Stimulated activated CD4-positive, alpha-beta T cell treated with anti-CD3 and anti-CD28 coated beads, Interleukin-12 subunit alpha, Interleukin-12 subunit beta, amount 100 ng/mL, for 24 hours (primary cell): ENCODE data around the gene CAMK2N1.

Experiments used
- DNase-seq, 2 experiments: peaks; one replicate each; pipeline ENCODE4 v3.0.0-alpha.2; 2020; ENCODE audit warnings: low read depth in 2 of 2

CAMK2N1 gene

DNA sequence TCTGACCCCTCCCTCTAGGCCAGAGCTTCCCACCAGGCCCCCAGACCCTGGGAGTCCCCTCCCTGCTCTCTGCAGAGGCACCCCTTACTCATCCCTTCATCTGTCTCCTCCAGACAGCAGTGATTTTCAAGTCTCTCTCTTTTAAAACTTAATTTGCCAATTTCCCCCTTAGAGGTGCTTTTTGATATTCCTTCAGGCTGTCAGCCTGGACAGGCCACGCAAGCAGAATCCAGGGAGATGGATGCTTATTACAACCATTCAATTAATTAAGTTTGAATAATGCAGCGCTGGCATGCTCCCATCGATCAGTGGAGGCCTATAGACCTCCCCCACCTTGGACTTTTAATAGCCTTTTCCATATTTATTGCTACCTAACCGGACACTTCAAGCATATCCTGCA lies 6.2 kb downstream of the CAMK2N1 start:
- no peak for DNase-seq

DNA sequence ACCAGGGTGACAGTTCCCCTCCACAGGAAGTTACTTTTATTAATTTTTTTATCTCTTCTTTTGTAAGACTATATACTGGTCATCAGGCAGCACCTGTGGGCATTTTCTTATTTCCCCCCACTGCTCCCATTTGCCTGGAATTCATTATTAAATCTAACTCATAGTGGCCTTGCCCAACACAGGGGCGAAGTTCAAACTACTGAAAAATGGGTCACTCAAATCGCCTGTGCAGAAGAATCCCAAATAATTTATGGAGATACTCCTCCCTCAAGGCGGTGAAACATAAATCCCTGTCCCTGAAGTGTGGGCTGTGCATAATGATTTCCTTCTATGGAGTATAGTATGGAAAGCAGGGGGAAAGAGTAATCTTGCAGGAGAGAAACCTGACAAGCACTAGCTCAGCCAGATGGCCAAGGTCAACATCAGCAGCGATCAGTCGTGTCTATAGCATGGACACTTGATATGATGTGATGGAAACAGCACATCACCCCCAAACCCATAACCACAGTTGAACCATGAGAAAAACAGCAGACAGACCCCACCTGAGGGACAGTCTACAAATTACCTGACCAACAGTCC lies 7.9 kb downstream of the CAMK2N1 start:
- DNase-seq: no peak

DNA sequence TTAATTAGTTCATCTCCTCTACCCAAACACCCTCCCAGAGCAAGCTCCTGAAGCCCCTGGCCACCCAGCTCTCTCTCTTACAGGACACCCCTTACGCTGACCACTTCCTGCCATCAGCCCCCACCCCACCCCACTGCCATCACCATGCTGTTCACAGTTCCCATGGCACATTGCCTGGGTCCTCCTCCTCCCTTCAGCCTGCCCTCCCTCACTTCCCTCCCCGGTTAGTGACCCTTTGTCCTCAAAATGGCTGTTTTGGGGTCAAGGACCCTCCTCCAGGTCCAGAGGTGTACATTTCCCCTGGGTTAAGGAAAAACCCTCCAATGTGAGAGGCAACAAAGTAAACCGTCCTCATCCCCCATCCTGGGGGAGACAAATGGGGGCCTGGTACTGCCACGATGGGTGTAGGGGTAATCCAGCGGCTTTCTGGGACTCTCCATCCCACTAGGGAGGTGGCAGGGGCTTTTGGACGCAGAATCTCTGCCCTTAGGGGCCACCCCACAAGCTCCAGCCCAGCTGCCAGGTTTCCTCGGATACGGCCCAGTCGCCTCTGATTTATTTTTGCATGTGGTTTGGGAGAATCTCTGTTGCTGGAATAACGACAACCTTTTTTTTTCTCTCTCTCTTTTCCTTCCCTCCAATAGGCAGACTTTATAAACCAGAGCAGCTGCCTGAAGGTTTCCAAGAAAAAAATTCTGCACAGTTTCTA lies 8.5 kb downstream of the CAMK2N1 start:
- no peak for DNase-seq

GRCh38 chr1:20476265-20477038 lies 9.6 kb downstream of the CAMK2N1 start:
- DNase-seq: no peak

GRCh38 chr1:20474996-20475395 lies 11.0 kb downstream of the CAMK2N1 start:
- no peak for DNase-seq

- no peak for DNase-seq
Observed at GRCh38 chr1:20474333-20474975, 11.6 kb downstream of the CAMK2N1 start.

DNA sequence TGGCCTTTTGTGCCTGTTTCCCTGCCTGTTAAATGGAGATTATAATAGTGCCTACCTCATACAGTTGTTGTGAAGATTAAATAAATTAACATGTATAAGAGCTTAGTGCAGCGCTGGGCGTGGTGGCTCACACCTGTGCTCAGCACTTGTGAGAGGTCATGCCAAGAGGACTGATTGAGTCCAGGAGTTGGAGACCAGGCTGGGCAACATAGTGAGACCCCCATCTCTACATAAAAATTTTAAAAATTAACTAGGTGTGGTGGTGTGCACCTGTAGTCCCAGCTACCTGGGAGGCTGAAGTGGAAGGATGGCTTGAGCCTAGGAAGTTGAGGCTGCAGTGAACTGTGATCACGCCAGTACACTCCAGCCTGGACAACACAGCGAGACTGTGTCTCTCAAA lies 12.1 kb downstream of the CAMK2N1 start:
- DNase-seq: no peak

- no peak for DNase-seq
Observed at GRCh38 chr1:20472860-20473711, 12.9 kb downstream of the CAMK2N1 start.

DNA sequence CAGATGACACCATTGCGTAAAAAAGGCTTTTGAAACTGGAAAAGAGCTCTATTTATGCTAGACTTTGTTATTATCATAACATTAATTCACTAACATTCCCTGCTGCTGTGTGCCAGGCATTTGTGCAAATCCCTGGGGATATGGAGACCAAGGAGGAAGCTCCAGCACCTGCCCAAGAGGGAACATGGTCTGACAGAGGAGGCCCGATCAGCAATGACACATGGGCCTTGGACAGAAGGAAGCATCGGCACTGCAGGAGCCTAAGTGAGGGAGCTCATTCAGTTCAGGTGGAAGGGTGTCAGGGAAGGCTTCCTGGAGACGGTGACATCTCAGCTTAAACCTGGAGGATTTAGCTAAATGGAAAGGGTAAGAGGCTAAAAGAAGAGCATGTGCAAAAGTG lies 13.9 kb downstream of the CAMK2N1 start:
- no peak for DNase-seq

GRCh38 chr1:20470194-20470593 lies 15.8 kb downstream of the CAMK2N1 start:
- no peak for DNase-seq

- DNase-seq: no peak
Observed at GRCh38 chr1:20469406-20470076, 16.5 kb downstream of the CAMK2N1 start.

DNA sequence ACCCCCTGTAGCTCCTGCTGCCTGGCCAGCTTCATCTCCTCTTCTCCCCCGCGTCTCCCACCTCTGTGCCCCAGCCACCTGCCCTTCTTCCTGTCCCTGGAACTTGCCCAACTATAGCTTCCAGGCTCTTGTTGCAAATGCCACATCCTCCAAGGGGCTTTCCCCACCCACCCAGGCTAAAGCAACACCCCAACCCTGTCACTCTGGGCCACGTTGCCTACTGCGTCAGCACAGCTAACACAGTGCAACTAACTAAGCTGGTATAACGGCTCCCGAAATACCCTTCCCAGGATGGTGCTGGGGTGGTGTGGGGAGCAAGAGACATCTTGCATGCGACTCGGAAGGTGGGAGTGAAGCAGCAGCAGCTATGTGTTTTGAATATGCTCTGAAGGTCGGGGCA lies 19.7 kb downstream of the CAMK2N1 start:
- peak in 1 of 2 experiments; percentile 15 for DNase-seq

DNA sequence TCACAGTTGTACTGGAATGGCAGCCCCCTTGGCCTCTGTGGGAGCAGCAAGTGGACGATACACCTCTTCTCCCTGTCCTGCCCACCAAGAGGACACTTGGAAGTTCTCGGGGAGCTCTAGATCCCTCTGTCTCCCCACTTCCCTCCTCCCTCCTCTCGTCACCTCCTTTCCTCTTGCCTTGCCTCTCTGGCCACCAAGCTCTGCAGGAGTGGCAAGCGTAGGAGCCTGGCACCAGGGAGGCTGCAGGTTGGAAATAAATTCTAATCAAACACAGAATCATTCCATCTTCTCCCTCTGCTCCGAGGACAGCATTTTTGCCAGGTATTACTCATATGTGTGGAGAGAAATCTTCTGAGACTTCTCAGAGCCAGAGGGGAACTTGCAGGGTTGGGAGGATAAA lies 20.8 kb downstream of the CAMK2N1 start:
- DNase-seq: no peak

DNA sequence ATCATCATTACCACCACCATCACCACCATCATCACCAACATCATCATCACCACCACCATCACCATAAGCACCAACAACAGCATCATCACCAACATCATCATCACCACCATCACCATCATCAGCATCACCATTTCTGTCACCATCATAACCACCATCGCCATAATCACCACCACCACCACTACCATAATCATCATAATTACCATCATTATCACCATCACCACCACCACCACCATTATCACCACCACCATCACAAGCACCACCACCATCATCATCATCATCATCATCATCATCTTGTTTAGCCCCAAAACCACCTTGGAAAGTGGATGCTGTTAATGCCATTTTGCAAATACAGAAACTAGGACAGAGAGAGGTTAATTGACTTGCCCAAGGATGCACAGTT lies 22.5 kb downstream of the CAMK2N1 start:
- no peak for DNase-seq

DNA sequence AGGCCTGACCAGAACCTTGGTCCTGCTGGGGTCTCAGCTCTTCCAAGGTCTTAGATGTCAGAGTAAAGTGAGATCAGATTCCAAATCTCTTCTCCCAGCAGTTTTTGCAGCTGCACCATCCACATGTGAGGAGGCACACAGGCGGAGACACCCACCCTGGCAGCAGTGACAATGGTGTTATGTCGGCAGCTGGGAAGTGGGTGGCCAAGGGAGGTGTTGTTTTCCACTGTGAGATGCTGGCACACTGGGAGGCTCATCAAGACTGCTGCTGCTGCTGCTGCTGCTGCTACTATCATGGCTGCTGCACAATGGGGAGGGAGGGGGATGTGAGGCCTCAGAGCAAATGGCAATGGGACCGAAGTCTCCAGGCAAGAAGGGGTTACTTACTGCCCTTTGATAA lies 23.6 kb downstream of the CAMK2N1 start:
- no peak for DNase-seq

- DNase-seq: no peak
Observed at GRCh38 chr1:20458717-20459116, 27.3 kb downstream of the CAMK2N1 start.

DNA sequence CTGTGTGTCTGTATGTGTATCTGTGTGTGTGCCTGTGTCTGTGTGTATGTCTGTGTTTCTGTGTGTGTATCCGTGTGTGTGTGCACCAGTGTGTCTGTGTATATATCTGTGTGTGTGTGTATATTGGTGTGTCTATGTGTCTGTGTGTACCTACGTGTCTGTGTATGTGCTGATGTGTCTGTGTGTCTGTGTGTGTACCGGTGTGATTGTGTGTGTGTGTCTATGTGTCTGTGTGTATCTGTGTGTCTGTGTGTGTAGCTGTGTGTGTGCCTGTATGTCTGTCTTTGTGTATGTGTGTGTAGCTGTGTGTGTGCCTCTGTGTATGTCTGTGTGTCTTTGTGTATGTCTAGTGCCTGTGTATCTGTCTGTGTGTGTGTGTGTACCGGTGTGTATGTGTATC lies 32.0 kb downstream of the CAMK2N1 start:
- no peak for DNase-seq

GRCh38 chr1:20449735-20450311 lies 36.2 kb downstream of the CAMK2N1 start:
- no peak for DNase-seq

DNA sequence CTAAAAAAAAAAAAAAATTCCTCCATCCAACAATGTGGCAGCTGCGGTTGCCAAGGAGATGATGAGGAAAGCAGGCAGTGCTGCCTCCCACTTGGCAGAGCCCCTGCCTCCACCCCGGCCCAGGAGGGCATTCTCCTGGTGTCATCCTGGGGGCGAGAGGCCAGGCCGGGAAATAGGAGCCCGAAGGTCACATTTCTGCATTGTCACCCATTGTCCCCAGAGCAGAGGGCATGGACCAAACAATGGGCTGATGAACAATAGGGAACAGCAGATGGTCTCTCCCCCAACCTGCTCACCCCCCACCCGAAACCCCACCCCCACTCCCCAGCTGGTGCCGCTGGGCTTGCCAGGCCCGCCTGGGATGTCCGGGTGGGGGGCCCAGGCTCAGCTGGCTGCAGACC lies 37.3 kb downstream of the CAMK2N1 start:
- DNase-seq: no peak

DNA sequence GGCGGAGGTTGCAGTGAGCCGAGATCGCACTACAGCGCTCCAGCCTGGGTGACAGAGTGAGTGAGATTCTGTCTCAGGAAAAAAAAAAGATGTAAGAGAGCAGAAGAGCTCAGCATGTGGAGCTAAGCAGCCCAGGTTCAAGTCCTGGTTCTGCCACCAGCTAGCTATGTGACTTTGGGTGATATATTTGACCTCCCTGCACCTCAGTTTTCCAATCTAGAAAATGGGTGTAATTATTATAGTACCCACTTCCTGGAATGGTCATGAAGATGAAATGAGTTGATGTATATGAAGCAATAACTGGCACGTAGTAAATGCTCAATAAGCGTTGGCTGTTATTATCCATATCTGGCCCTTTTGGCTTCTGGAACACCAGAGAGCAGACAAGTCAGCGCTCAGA lies 38.2 kb downstream of the CAMK2N1 start:
- no peak for DNase-seq

GRCh38 chr1:20446796-20447195 lies 39.2 kb downstream of the CAMK2N1 start:
- no peak for DNase-seq
